ENCODE measurements around the gene RETREG2. TPM values are rescaled to one million over a fixed set of nuclear protein-coding genes. Genes with fewer than 3 reads are reported as not detected.

The RETREG2 gene
- total RNA-seq, 2 experiments from 2014 or later: 129 TPM

- Mint-ChIP-seq H3K4me3 (peak within 1 kb of the TSS; percentile 85), H3K9me3 (no peaks in the 10 kb centered on the region), H3K4me1 (peaks cover 15% of the 10 kb centered on the region), H3K36me3 (peaks cover 11% of the 10 kb centered on the region), H3K27me3 (no peaks in the 10 kb centered on the region), H3K27ac (peak within 1 kb of the TSS; percentile 96)
- POLR2A ChIA-PET: interaction anchor here (0.7 to 2.5 kb wide), 11 partner anchors 15 to 134 kb away, joined by 3 to 10 read pairs (median 4); partner anchors contain the start of genes ABCB6, CNPPD1, DNAJB2 and TUBA4A
- DNase-seq: peak; percentile 96
- ATAC-seq (ENCODE audit: low read depth): peak; percentile 92
Observed at GRCh38 chr2:219160186-219161017, 17.7 kb upstream of the RETREG2 start, which contains the start of gene NHEJ1. Gene NHEJ1 (minus strand): TSS chr2:219160815. CDS start chr2:219158362, 2,453 bp downstream.

- no peaks in the 10 kb centered on the region for H3K9me3 Mint-ChIP-seq
- POLR2A ChIA-PET: interaction anchor here (1.2 to 2.5 kb wide), 2 partner anchors 50 to 134 kb away, joined by 3 to 10 read pairs; no protein-coding TSS in a partner anchor
- H3K27me3 Mint-ChIP-seq: no peaks in the 10 kb centered on the region
- peak overlapping the region; percentile 96 for H3K27ac Mint-ChIP-seq
- ATAC-seq (ENCODE audit: low read depth) (no peak), DNase-seq (no peak)
- H3K36me3 Mint-ChIP-seq: peaks cover 11% of the 10 kb centered on the region
- peak overlapping the region; percentile 85 for H3K4me3 Mint-ChIP-seq
- peaks cover 15% of the 10 kb centered on the region for H3K4me1 Mint-ChIP-seq
Observed at GRCh38 chr2:219161097-219161496, 17.0 kb upstream of the RETREG2 start.

DNA sequence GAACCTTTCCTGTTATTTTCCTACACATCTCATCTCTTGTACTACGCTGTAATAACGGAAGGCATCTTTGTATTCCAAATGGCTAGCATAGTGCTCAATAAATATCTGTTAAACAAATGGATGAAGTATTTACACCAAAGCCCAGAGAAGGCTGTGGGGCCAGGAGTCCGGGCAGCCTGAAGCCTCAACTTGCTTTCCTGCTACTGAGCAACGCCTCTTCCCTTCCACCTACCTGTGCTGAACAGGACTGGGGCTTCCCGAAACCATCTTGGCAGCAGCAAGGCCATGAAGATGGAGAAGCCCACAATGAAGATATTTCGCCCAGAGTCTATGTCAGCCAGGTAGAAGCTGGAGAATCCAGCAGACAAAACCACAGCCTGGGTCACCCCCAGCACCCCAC lies 14.9 kb upstream of the RETREG2 start:
- no peaks in the 10 kb centered on the region for H3K9me3 Mint-ChIP-seq
- H3K27ac Mint-ChIP-seq: no peak overlapping the region
- no peak for ATAC-seq (ENCODE audit: low read depth)
- H3K36me3 Mint-ChIP-seq: peaks cover 7% of the 10 kb centered on the region
- POLR2A ChIA-PET: no interaction called here
- H3K4me1 Mint-ChIP-seq: peaks cover 11% of the 10 kb centered on the region
- H3K4me3 Mint-ChIP-seq: no peak overlapping the region
- no peaks in the 10 kb centered on the region for H3K27me3 Mint-ChIP-seq
- DNase-seq: no peak

- peaks cover 7% of the 10 kb centered on the region for H3K36me3 Mint-ChIP-seq
- no peak for DNase-seq
- no peak overlapping the region for H3K27ac Mint-ChIP-seq
- POLR2A ChIA-PET: no interaction called here
- no peak for ATAC-seq (ENCODE audit: low read depth)
- no peaks in the 10 kb centered on the region for H3K27me3 Mint-ChIP-seq
- H3K4me3 Mint-ChIP-seq: no peak overlapping the region
- H3K4me1 Mint-ChIP-seq: peaks cover 7% of the 10 kb centered on the region
- no peaks in the 10 kb centered on the region for H3K9me3 Mint-ChIP-seq
Observed at GRCh38 chr2:219165058-219165911, 12.8 kb upstream of the RETREG2 start.

GRCh38 chr2:219167997-219168396 lies 10.1 kb upstream of the RETREG2 start:
- POLR2A ChIA-PET: no interaction called here
- peaks cover 5% of the 10 kb centered on the region for H3K4me1 Mint-ChIP-seq
- no peaks in the 10 kb centered on the region for H3K9me3 Mint-ChIP-seq
- no peak for DNase-seq
- peaks cover 8% of the 10 kb centered on the region for H3K36me3 Mint-ChIP-seq
- H3K4me3 Mint-ChIP-seq: no peak overlapping the region
- H3K27me3 Mint-ChIP-seq: no peaks in the 10 kb centered on the region
- H3K27ac Mint-ChIP-seq: no peak overlapping the region
- no peak for ATAC-seq (ENCODE audit: low read depth)

DNA sequence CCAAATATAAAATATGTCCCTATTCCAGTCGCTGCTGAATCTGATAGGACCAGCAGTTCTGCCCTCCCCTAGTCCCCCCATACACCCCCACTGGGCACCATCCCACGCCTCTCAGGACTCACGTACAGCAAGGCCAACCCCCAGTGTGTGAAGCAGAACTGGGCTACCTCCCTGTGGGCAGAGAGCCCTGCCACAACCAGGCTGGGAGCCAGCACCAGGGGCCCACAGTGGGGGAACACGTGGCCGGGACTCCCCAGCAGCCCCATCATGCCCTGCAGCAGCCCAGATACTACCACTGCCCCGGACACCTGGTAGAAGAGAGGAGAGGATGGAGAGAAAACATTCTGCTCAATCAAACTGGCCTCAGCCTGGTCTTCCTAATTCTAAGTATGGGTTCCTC lies 9.5 kb upstream of the RETREG2 start:
- H3K27me3 Mint-ChIP-seq: no peaks in the 10 kb centered on the region
- POLR2A ChIA-PET: no interaction called here

GRCh38 chr2:219168932-219169331 lies 9.1 kb upstream of the RETREG2 start:
- Mint-ChIP-seq H3K27ac (no peak overlapping the region), H3K36me3 (peaks cover 9% of the 10 kb centered on the region), H3K27me3 (no peaks in the 10 kb centered on the region), H3K9me3 (no peaks in the 10 kb centered on the region), H3K4me3 (no peak overlapping the region), H3K4me1 (peaks cover 6% of the 10 kb centered on the region)
- POLR2A ChIA-PET: no interaction called here
- ATAC-seq (ENCODE audit: low read depth) (no peak), DNase-seq (no peak)

More for the DNA sequence above, 9.5 kb upstream of the RETREG2 start:
- no peak overlapping the region for H3K4me3 Mint-ChIP-seq
- DNase-seq: no peak
- no peak overlapping the region for H3K27ac Mint-ChIP-seq
- H3K4me1 Mint-ChIP-seq: peaks cover 5% of the 10 kb centered on the region
- peaks cover 8% of the 10 kb centered on the region for H3K36me3 Mint-ChIP-seq
- no peaks in the 10 kb centered on the region for H3K9me3 Mint-ChIP-seq
- no peak for ATAC-seq (ENCODE audit: low read depth)

DNA sequence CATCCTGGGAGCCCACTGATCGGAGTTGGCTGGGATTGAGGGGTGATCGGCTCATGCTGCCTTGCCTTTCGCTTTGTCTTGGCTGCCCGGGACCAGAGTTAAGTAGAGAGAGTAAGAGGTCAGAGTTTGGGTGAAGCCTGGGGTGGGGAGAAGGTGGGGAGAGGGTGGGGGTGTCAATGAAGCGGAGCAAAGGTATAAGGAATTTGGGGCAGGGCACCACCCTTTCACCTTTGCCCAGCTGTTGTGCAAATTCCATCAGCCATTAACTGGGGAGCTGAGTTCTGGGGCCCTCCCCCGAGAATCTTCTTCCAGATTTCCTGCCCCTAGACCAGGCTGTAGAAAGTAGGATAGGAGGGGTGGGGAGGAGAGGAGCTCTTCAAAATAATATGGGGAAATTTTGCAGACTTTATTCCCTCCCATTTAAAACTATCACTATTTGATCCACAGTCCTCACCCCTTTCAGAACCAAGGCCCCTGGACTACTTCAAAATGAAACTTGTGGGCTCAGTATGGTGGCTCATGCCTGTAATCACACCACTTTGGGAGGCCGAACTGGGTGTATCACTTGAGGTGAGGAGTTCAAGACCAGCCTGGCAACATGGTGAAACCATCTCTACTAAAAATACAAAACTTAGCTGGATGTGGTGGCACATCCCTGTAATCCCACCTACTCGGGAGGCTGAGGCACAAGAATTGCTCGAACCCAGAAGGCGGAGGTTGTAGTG lies 8.0 kb upstream of the RETREG2 start, which contains the start of gene SLC23A3:
SLC23A3 (minus strand) TSS at position 100 of the 725 bp plus-strand sequence; CDS start at position 55, 45 bp downstream.
- no peak for DNase-seq
- H3K4me1 Mint-ChIP-seq: peaks cover 17% of the 10 kb centered on the region
- H3K27ac Mint-ChIP-seq: no peak within 1 kb of the TSS
- no peaks in the 10 kb centered on the region for H3K9me3 Mint-ChIP-seq
- POLR2A ChIA-PET: interaction anchor here (3.6 kb wide), 1 partner anchor 36 kb away, joined by 15 read pairs; the partner anchor contains the start of gene ZFAND2B
- H3K36me3 Mint-ChIP-seq: peaks cover 19% of the 10 kb centered on the region
- H3K27me3 Mint-ChIP-seq: no peaks in the 10 kb centered on the region
- H3K4me3 Mint-ChIP-seq: no peak within 1 kb of the TSS
- ATAC-seq (ENCODE audit: low read depth): no peak

DNA sequence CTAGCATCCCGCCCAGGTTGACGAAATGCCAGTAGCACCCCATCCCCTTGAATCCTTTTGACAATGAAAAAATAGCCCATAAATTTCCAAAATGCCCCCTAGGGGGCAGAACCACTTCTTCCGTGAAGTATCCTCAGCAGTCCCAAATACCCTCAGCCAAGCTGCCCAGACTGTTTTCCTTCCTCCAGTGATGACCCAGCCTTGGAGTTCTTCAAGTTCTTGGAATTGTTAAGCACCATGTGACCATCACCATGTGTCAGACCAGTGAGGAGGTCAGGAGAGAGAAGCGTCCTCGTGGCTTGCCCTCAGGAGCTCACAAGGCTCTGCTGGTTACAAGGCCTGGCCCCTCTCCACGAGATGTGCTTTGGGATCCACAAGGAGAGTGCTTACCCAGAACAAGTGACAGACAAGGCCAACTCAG lies 6.8 kb upstream of the RETREG2 start:
- Mint-ChIP-seq H3K27ac (no peak overlapping the region), H3K9me3 (no peaks in the 10 kb centered on the region), H3K27me3 (no peaks in the 10 kb centered on the region), H3K36me3 (peaks cover 19% of the 10 kb centered on the region), H3K4me1 (peaks cover 27% of the 10 kb centered on the region), H3K4me3 (no peak overlapping the region)
- DNase-seq: no peak
- no peak for ATAC-seq (ENCODE audit: low read depth)
- POLR2A ChIA-PET: interaction anchor here (1.0 to 3.6 kb wide), 3 partner anchors 35 to 74 kb away, joined by 4 to 15 read pairs (median 7); partner anchors contain the start of genes GLB1L, STK16 and ZFAND2B

- POLR2A ChIA-PET: interaction anchor here (0.6 to 3.6 kb wide), 3 partner anchors 34 to 80 kb away, joined by 3 to 15 read pairs (median 7); partner anchors contain the start of genes TUBA4B and ZFAND2B
Observed at GRCh38 chr2:219172231-219173154, 5.6 kb upstream of the RETREG2 start.

GRCh38 chr2:219173176-219173575 lies 4.9 kb upstream of the RETREG2 start:
- Mint-ChIP-seq H3K4me1 (peaks cover 33% of the 10 kb centered on the region), H3K4me3 (no peak overlapping the region), H3K27me3 (no peaks in the 10 kb centered on the region), H3K36me3 (peaks cover 14% of the 10 kb centered on the region), H3K27ac (no peak overlapping the region), H3K9me3 (no peaks in the 10 kb centered on the region)
- POLR2A ChIA-PET: interaction anchor here (0.9 to 4.7 kb wide), 5 partner anchors 9 to 78 kb away, joined by 3 to 56 read pairs (median 4); partner anchors contain the start of genes TUBA4A, TUBA4B and ZFAND2B
- no peak for DNase-seq
- no peak for ATAC-seq (ENCODE audit: low read depth)

More at GRCh38 chr2:219172231-219173154, 5.6 kb upstream of the RETREG2 start:
- Mint-ChIP-seq H3K4me1 (peaks cover 31% of the 10 kb centered on the region), H3K27me3 (no peaks in the 10 kb centered on the region), H3K4me3 (no peak overlapping the region), H3K9me3 (no peaks in the 10 kb centered on the region), H3K27ac (no peak overlapping the region), H3K36me3 (peaks cover 14% of the 10 kb centered on the region)
- ATAC-seq (ENCODE audit: low read depth) (no peak), DNase-seq (no peak)
